UCSD-AML1 (cell line): Measurements from ENCODE around the gene CCDC85B.
"Not testable (repeated sequence)": the region's sequence is repeated elsewhere in the genome, so short reads cannot be mapped to it uniquely, and the experiment has no call there.

ENCODE experiments used
- DNase-seq: peaks from one replicate; lab custom pipeline; 2025; ENCODE audit not compliant: unreplicated experiment; lab: John Stamatoyannopoulos, UW

The CCDC85B gene

GRCh38 chr11:65890324-65891218 is at the start of gene CCDC85B:
Gene CCDC85B, plus strand, starts transcription at chr11:65890673. Its CDS starts 111 bp downstream, at chr11:65890784.
- peak; percentile 98 for DNase-seq

- DNase-seq: no peak
Observed at GRCh38 chr11:65842144-65842543, 48.3 kb upstream of the CCDC85B start.

GRCh38 chr11:65843811-65844210 is 46.7 kb upstream of the CCDC85B start:
- no peak for DNase-seq

GRCh38 chr11:65844231-65844872 is 46.1 kb upstream of the CCDC85B start:
- no peak for DNase-seq

- no peak for DNase-seq
Observed at GRCh38 chr11:65847746-65848145, 42.7 kb upstream of the CCDC85B start.

GRCh38 chr11:65848693-65849092 is 41.8 kb upstream of the CCDC85B start:
- DNase-seq: not testable (repeated sequence)

- DNase-seq: no peak
Observed at GRCh38 chr11:65849366-65849765, 41.1 kb upstream of the CCDC85B start.

- DNase-seq: no peak
Observed at GRCh38 chr11:65849771-65850216, 40.7 kb upstream of the CCDC85B start.

GRCh38 chr11:65850217-65851082 is 40.0 kb upstream of the CCDC85B start:
- no peak for DNase-seq

- no peak for DNase-seq
Observed at GRCh38 chr11:65851083-65851579, 39.3 kb upstream of the CCDC85B start.

- no peak for DNase-seq
Observed at GRCh38 chr11:65851811-65852507, 38.5 kb upstream of the CCDC85B start.

GRCh38 chr11:65852508-65853245 is 37.8 kb upstream of the CCDC85B start:
- no peak for DNase-seq

GRCh38 chr11:65853246-65853979 is 37.1 kb upstream of the CCDC85B start:
- DNase-seq: no peak

GRCh38 chr11:65854161-65854592 is 36.3 kb upstream of the CCDC85B start:
- no peak for DNase-seq

- no peak for DNase-seq
Observed at GRCh38 chr11:65854852-65855837, 35.3 kb upstream of the CCDC85B start.

- no peak for DNase-seq
Observed at GRCh38 chr11:65855927-65856363, 34.5 kb upstream of the CCDC85B start.

GRCh38 chr11:65856689-65857499 is 33.6 kb upstream of the CCDC85B start:
- peak; percentile 90 for DNase-seq
